Heart right ventricle (tissue), 16 donors: Measurements from ENCODE around the gene ZNF525. TPM values are rescaled to one million over a fixed set of nuclear protein-coding genes. Genes with fewer than 3 reads are reported as not detected.
"Not testable (repeated sequence)": the region's sequence is repeated elsewhere in the genome, so short reads cannot be mapped to it uniquely, and the experiment has no call there.

Source experiments
- ATAC-seq, 8 donors: fragments of 200-7000 bp; cut with Tn5 transposase; one replicate each; pipeline ENCODE4 v1.9.1; 2020; ENCODE audit warnings: mild to moderate bottlenecking in 8 of 8, moderate library complexity in 8 of 8, moderate number of reproducible peaks in 1 of 8
- DNase-seq, 2 donors: peaks; one replicate each; pipeline ENCODE4 v3.0.0-alpha.2; 2020
- H3K27ac ChIP-seq, 10 donors: fragments of 200-600 bp; sonication (generic) in 2 of 10; one replicate each; pipeline versions ENCODE4 v1.5.0 to v1.8.0; 2020 to 2022; ENCODE audit warnings: mild to moderate bottlenecking in 3 of 10
- H3K27me3 ChIP-seq, 7 donors: fragments of 200-600 bp; one replicate each; pipeline ENCODE4 v1.8.0; 2021 to 2022; ENCODE audit warnings: mild to moderate bottlenecking in 2 of 7
- H3K36me3 ChIP-seq, 9 donors: fragments of 200-600 bp; sonication (generic) in 1 of 9; one replicate each; pipeline versions ENCODE4 v1.5.0 to v1.8.0; 2020 to 2022; ENCODE audit warnings: mild to moderate bottlenecking in 2 of 9
- H3K4me1 ChIP-seq, 9 donors: fragments of 200-600 bp; sonication (generic) in 1 of 9; one replicate each; pipeline versions ENCODE4 v1.5.0 to v1.8.0; 2020 to 2022; ENCODE audit warnings: mild to moderate bottlenecking in 4 of 9
- H3K4me3 ChIP-seq, 10 donors: fragments of 200-600 bp; sonication (generic) in 2 of 10; one replicate each; pipeline versions ENCODE4 v1.5.0 to v1.8.0; 2020 to 2022; ENCODE audit warnings: mild to moderate bottlenecking in 7 of 10, moderate library complexity in 2 of 10
- H3K9me3 ChIP-seq, 11 donors: fragments of 200-600 bp in 10 of 11; sonication (generic) in 2 of 11; one replicate each; pipeline versions ENCODE4 v1.5.0 to v1.8.0; 2013 to 2022; ENCODE audit warnings: mild to moderate bottlenecking in 2 of 11, control low read depth in 1 of 11, moderate library complexity in 1 of 11
- CTCF ChIP-seq, 9 donors: fragments of 200-600 bp; sonication (generic) in 2 of 9; IDR thresholded peaks; one replicate each; pipeline versions ENCODE4 v1.5.0 to v1.8.0; 2021 to 2022; ENCODE audit warnings: antibody characterized with exemption in 9 of 9, mild to moderate bottlenecking in 5 of 9, moderate library complexity in 1 of 9
- WGBS, 2 donors: extraction: QIAGEN DNeasy Blood & Tissue Kit; methylation state at CpG; one replicate each; pipeline ENCODE4 v1.1.7; 2013; ENCODE audit warnings: inconsistent platforms in 1 of 2; 5-methylcytosine and 5-hydroxymethylcytosine counted together
- intact Hi-C, 10 donors: fragments of 100-400 bp; cut with DNase I; formaldehyde crosslinking; loops; one replicate each; pipeline versions ENCODE4 v1.11.1 to v1.14.2; 2022
- polyA plus RNA-seq, 2 donors: library from polyadenylated mRNA; stranded (reverse); fragments of 200-250 nt; gene quantifications; one replicate each; pipeline ENCODE4 v1.2.3, GENCODE V29; 2013
- total RNA-seq, 10 donors: library from RNA; stranded (reverse); fragmentation: NEBNext Ultra II Directional in 3 of 10; extraction: Animal tissue kit (Norgen Biotek cat#: 25700) in 3 of 10; gene quantifications; one replicate each; pipeline versions ENCODE4 v1.2.1 to v1.2.4, GENCODE V29; 2021 to 2023
- donor health status: Arrhythmogenic right ventricular cardiomyopathy.
- donor health status: ischemic (EF 13 %, LVEDD 7.1; RV severe dilation, severe dysfunction).
- donor health status: healthy with polysubstance abuse.
- donor health status: DM: no; HTN: yes; CAD: no.
- donor health status: DM: no; HTN: no; CAD: no.
- donor health status: ischemic (EF 25% LVEDD 6.9; RV normal size, moderate dysfunction).
- donor health status: ischemic (EF 25% LVEDD 5.7; RV mildly dilated, moderate dysfunction).
- donor health status: healthy.
- donor health status: DM: yes; HTN: yes; CAD: no.
- donor health status: Ischemic cardiomyopathy.
- donor health status: ischemic (EF 35%, LVEDD 5.7; RV mildly dilated, moderate dysfunction).
- donor health status: nonischemic (EF 11% LVEDD 7.7; RV severe dilation, severe dysfunction).
- donor health status: DM: yes; HTN: yes; CAD: no.
- donor health status: PGD.
- donor health status: ischemic (EF 29% LVEDD 5.4; RV normal size, mild dysfunction).
- donor health status: nonischemic (EF 23%, LVEDD 6.1; RV moderate dilation, normal function).

ZNF525 gene
- total and polyA plus RNA-seq, 12 donors: 2.1 to 4.8 (median 3.4) TPM

GRCh38 chr19:53333066-53333462, 32.4 kb upstream of the ZNF525 start:
- H3K4me3 ChIP-seq: peak overlapping the region; percentile 58 to 90 (median 72)
- H3K9me3 ChIP-seq: peaks cover 0 to 35% (median 0%) of the 10 kb centered on the region in 11 donors
- H3K27me3 ChIP-seq: peaks cover 0 to 12% (median 0%) of the 10 kb centered on the region in 7 donors
- 1% methylated on average over 14 of the region's 14 CpGs for WGBS, 2 donors
- DNase-seq: peak; percentile 27 to 48
- peak in 7 of 8 donors; percentile 25 to 60 (median 56) for ATAC-seq
- intact Hi-C loops: loop anchor here in 3 of 10 donors (2.0 to 10.0 kb wide), 4 partner anchors 62 to 138 kb away; partner anchors contain the start of genes ZNF677 (in 2 of the 3), VN1R2 (in 1 of the 3), ZNF665 (in 1 of the 3) and ZNF765 (in 1 of the 3)
- TF ChIP-seq CTCF (IDR thresholded peaks at IDR 0.05): no peak
- H3K36me3 ChIP-seq: peaks cover 0 to 12% (median 0%) of the 10 kb centered on the region in 9 donors
- peaks cover 2 to 15% (median 8%) of the 10 kb centered on the region in 9 donors for H3K4me1 ChIP-seq
- peak overlapping the region in 9 of 10 donors; percentile 68 to 83 (median 78) for H3K27ac ChIP-seq

GRCh38 chr19:53333463-53334449, 31.7 kb upstream of the ZNF525 start, which contains the start of gene ZNF845:
Gene ZNF845 (plus strand): TSS chr19:53333749. CDS start chr19:53341308, 7,559 bp downstream.
- peaks cover 0 to 15% (median 0%) of the 10 kb centered on the region in 9 donors for H3K36me3 ChIP-seq
- H3K27me3 ChIP-seq: peaks cover 0 to 5% (median 0%) of the 10 kb centered on the region in 7 donors
- intact Hi-C loops: loop anchor here in 3 of 10 donors (2.0 to 10.0 kb wide), 4 partner anchors 61 to 139 kb away; partner anchors contain the start of genes ZNF677 (in 2 of the 3), VN1R2 (in 1 of the 3), ZNF665 (in 1 of the 3) and ZNF765 (in 1 of the 3)
- H3K4me1 ChIP-seq: peaks cover 2 to 15% (median 8%) of the 10 kb centered on the region in 9 donors
- peak; percentile 92 to 96 for DNase-seq
- peak; percentile 99 to 100 (median 100) for ATAC-seq
- H3K9me3 ChIP-seq: peaks cover 0 to 30% (median 0%) of the 10 kb centered on the region in 11 donors
- 0% methylated on average over 61 of the region's 61 CpGs for WGBS, 2 donors
- peak within 1 kb of the TSS; percentile 58 to 90 (median 72) for H3K4me3 ChIP-seq
- peak within 1 kb of the TSS; percentile 43 to 83 (median 76) for H3K27ac ChIP-seq
- TF ChIP-seq CTCF (IDR thresholded peaks at IDR 0.05): no peak

- H3K27ac ChIP-seq, DNase-seq, intact Hi-C loops, H3K4me3 ChIP-seq, H3K4me1 ChIP-seq, ATAC-seq, H3K27me3 ChIP-seq: not testable (repeated sequence)
- Histone ChIP-seq H3K36me3 (peaks cover 6 to 100% (median 88%) of the 10 kb centered on the region in 9 donors), H3K9me3 (peaks cover 0 to 99% (median 31%) of the 10 kb centered on the region in 11 donors)
- WGBS, 2 donors: 98 to 99% methylated on average over 4 of the region's 4 CpGs
These were observed 21.1 kb upstream of the ZNF525 start for GRCh38 chr19:53344403-53344802.

GRCh38 chr19:53355739-53356138, 9.8 kb upstream of the ZNF525 start:
- H3K27me3 ChIP-seq: no peaks in the 10 kb centered on the region
- H3K27ac ChIP-seq: no peak overlapping the region
- no peaks in the 10 kb centered on the region for H3K4me1 ChIP-seq
- DNase-seq: no peak
- no peak overlapping the region for H3K4me3 ChIP-seq
- intact Hi-C loops: loop anchor here in 2 of 10 donors (10.0 kb wide), 1 partner anchor 161 kb away; the partner anchor contains the start of gene ZNF665 (in 2 of the 2)
- H3K36me3 ChIP-seq: peaks cover 0 to 44% (median 28%) of the 10 kb centered on the region in 9 donors
- ATAC-seq: no peak
- peaks cover 1 to 93% (median 65%) of the 10 kb centered on the region in 11 donors for H3K9me3 ChIP-seq
- TF ChIP-seq CTCF (IDR thresholded peaks at IDR 0.05): no peak
- WGBS, 2 donors: 93 to 100% methylated on average over 1 of the region's 1 CpG
